SIG-M5 (cell line): ENCODE data around the gene MYBPC2.
"Not testable (repeated sequence)": the region's sequence is repeated elsewhere in the genome, so short reads cannot be mapped to it uniquely, and the experiment has no call there.

Experiments
- DNase-seq: peaks from one replicate; lab custom pipeline; 2025; lab: John Stamatoyannopoulos, UW

Gene MYBPC2

DNA sequence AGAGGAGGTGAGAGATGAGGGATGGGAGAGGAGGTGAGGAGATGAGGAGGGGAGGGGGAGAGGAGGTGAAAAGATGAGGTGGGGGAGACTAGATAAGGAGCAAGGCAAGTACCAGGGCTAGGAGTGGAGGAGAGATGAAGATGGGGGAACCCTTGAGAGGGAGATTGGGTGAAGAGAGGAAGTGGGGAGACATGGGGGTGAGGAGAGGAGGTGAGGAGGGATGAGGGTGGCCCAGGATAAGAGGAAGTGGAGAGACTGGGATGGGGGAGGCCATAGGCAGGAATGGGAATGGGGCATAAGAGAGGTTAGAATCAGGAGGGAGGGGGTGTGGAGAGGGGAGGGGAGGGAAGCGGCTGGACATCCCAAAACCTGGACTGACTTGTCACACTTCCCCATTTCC lies 26.9 kb downstream of the MYBPC2 start:
- no peak for DNase-seq

DNA sequence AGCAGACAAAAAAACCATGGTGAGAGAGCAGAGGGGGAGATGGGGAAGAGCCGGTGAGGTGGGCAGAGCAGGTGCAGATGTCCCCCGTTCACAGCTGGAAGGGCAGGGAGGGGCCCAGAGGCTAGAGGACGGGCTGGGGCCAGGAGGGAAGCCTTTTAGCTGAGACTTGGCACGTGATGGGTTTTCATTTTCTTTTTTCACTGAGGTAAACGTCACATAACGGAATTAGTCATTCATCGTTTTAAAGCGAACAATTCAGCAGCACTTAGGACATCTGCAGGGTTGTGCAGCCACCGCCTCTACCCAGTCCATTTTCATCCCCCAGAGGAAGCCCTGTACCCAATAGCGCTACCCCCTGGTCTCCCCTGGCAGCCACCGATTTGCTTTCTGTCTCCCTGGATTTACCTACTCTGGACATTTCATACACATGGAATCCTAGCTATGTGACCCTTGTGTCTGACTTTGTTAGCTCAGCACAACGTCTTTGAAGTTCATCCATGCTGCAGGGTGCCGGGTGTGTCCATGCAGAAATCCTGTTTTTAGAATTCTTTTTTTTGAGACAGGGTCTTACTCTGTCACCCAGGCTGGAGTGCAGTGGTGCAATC lies 27.6 kb downstream of the MYBPC2 start:
- no peak for DNase-seq

DNA sequence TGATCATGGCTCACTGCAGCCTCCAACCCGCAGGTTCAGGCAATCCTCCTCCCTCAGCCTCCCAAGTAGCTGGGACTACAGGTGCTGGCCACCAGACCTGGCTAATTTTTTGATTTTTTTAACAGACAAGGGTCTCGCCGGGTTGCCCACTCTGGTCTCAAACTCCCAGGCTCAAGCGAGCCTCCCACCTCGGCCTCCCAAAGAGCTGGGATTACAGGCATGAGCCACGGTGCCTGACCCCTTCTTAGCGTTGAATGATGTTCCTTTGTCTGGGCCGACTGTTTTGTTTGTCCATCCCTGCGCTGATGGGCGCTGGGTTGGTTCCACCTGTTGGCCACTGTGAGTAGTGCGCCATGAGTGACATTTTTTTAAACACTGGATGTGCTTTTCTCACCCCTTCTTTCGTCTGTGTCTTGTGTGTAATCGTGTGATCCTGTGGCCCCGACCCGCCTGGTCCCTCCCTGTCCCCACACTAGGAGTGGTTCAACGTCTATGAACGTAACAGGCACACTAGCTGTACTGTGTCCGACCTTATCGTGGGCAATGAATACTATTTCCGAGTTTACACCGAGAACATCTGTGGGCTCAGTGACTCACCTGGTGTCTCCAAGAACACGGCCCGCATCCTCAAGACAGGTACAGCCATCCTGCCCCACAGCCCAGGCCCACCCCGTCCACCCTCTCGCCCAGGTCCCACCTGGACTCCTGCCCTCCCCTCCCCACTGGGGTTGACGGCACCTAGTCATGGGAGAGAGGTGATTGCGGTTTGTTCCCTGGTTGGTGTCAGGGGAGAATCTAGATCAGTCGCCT lies 28.6 kb downstream of the MYBPC2 start:
- DNase-seq: no peak

DNA sequence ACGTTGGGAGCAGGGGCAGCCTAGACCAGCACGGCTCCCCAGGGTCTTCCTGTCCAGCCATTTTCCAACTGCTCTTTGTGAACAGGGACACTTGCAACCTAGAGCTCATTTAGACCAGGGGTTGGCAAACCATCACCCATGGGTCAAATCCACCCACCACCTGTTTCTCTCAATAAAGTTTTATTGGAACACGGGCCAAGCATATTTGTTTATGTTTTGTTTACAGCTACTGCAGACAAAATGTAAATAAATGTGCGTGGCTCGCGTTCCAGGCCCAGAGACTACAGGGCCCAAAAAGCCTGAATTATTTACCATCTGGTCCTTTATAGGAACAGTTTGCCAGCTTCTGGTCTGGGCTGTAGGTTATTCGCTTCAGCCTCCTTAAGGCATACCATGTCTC lies 30.3 kb downstream of the MYBPC2 start:
- DNase-seq: no peak

DNA sequence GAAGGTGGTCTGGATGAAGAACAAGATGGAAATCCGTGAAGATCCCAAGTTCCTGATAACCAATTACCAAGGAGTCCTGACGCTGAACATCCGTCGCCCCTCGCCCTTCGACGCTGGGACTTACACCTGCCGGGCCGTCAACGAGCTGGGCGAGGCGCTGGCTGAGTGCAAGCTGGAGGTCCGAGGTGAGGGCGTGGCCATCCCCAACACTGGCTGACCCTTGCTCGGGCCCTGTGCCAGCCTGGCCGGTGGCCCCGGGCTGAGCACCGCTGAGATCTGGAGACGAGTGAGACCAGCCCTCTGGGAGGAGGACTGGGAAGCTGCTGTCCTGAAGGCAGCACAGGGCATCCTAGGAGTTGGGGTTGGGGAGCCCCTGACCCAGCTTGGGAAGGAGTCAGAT lies 31.7 kb downstream of the MYBPC2 start:
- no peak for DNase-seq

DNA sequence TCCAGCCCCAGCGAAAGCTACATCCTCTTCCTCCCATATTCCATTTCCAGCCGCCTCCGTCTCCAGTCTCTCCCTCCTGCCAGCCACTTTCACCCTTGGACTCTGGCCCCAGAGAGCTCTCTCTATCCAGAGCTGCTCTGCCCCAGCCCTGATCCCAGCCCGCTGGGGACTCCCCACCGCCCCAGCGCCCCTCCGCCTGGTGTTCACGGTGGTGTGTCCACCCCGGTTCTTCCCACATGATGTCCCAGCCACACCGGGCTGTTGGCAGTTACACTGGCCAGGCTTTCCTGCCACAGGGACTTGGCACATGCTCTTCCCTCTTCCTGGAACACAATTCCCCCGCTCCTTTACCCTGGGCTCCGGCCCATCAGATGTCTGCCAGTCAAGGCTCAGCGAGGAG lies 32.3 kb downstream of the MYBPC2 start:
- no peak for DNase-seq

DNA sequence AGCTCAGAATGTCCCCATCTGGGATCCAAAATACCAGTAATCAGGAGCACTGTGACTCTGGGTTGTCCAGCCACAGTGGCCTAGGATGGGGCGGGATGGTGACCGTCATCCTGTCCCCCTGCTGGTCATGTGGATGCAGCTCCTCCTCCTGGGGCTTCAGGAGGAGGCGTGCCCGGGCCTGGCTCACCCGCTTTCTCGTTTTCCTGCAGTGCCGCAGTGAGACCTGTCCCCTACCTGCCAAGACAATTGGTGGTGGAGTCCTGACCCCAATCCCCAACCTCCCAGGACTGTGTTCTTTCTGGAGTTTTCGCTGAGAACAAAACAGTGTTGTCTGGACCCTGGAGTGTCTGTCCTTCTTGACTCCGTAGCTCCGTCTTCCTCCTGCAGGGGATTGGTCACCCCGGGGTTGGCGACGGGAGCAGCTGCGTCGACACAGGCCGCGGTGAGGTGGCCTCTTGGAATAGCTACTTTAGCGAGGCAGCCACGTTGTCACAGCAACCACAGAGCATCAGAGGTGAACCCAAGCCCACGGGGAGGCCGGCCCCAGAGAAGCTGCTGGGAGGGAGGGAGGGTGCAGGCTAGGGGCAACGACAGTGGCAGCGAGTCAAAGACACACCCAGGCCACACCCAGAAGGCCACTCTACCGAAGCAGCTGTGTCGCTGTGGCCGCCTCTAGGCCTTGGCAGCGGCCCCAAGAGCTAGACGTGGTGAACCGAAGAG lies 33.5 kb downstream of the MYBPC2 start:
- DNase-seq: no peak

DNA sequence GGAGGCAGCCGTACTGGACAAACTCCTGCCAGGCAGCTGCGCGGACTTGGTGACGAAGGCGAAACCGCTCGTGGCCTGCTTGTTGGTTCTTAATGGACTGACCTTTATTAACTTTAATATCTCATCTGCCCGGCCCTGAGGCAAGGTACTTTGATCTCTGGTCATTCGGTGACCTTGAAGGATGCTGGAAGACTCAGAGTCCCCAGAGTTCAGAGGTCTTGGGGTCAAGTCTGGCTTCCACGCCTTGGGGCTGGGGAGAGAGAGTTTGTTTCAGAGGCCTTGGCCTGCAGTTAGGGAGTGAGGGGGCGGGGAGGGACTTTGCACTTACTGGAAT lies 34.0 kb downstream of the MYBPC2 start:
- DNase-seq: no peak

DNA sequence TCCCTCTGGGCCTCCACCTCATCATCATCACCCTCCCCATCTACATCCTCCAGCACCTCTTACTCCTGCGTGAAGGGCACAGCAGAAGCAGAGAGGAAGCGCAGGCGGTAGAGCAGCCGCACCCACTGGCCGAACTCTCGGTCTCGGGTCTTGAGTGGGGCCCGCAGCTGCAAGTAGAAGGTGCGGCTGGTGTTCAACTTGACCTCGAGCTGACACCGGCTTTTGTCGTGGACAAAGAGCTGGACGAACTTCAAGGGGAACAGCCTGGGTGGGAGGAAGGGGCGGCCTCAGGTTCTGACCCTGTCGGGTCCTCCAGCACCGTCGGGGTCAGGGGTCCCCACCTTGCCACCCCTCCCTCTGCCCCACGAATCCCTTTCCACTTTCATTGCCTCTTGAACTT lies 34.9 kb downstream of the MYBPC2 start:
- no peak for DNase-seq

DNA sequence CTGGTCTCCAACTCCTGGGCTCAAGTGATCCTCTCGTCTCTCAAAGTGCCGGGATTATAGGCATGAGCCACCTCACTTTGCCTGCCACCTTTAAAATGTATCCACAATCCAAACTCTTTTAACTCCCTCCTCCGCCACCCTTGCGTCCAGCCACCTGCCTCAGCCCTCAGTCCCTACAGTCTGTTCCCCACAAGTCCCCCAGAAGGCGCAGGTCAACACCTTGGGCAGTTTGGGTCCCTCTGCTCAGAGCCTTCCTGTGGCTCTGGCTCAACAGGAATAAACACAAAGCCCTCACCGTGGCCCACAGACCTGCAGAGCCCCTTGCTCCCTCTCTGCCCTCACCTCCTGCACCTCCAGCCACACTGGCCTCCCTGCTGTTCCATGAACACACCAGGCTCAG lies 36.1 kb downstream of the MYBPC2 start:
- no peak for DNase-seq

DNA sequence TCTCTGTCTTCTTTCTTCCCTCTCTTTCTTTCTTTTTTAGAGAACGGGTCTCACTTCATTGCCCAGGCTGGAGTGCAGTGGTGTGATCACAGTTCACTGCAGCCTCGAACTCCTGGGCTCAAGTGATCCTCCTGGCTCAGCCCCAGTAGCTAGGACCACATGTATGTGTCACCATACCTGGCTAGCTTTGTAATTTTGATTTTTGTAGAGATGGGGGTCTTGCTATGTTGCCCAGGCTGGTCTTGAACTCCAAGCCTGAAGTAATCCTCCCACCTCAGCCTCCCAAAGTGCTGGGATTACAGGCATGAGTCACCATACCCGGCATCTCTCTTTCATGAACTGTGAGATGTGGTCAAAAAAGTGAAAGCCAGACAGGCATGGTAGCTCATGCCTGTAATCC lies 40.6 kb downstream of the MYBPC2 start:
- not testable (repeated sequence) for DNase-seq

DNA sequence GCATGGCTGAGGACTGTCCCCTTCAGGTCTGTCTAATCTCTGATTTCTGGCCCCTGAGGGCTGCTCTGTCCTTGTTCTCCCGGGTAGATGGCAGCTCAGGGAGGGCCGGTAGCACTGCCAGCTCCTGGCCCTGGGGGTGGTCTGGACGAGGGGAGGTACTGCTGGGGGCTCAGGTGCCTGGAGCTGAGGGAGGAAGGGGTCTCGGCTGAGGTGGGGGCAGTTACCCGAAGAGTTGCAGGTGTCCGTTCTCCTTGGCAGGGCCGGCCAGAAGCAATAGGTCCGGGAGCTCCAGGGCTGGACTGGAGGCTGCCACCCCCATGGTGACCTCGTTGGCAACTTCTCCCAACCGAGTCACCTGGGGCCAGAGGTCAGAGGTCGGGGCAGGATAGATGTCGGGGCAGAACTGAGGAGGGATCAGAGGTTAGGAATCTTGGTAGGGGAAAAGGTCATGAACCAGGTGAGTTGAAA lies 42.4 kb downstream of the MYBPC2 start:
- no peak for DNase-seq

DNA sequence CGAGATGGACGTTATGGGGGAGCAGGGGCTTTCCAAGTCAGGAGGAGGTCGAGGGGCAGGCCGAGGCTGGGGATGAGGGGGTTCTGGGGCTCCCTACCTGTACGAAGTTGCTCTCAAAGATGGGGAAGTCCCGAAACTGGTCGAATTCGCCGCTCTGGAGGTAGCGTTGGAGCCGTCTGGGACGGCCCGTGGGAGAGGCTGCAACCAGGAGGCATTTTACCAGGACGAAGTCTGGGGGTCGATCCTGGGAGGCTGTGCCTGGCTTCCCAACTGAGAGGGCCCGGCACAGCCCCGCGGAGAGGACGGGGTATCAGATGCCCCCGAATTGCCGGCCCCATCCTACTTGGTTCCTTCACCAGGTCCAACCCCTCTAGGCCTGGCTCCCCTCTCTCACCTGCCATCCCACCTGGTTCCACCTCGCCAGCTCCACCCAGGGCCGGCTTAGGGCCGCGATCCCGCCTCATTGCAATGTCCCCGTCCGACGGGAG lies 43.1 kb downstream of the MYBPC2 start:
- DNase-seq: no peak

DNA sequence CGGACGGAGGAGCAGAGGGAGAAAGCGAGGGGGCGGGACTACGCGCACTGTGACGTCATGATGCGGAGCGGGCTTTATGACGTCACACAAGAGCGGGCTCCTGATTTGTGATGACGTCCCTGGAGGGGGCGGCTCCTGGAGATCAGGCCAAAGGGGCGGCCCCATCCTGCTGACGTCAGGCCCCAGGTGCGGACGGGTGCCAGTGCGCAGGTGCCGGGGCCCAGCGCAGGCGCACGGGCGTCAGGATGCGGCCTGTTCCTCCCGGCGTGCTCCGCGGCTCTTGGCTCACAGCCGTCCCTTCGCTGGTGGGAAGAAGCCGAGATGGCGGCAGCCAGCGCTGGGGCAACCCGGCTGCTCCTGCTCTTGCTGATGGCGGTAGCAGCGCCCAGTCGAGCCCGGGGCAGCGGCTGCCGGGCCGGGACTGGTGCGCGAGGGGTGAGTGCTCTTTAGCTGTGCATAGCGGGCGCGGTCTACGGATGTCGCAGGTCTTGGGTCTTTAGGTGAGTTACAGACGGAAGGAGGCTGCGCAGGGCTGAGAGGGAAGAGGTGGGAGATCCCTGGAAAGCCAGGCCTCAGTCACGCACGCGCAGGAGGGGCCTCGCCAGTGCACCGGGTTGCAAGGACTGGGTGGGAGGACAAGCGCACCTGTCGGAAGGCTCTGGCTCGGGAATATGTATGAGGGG lies 43.7 kb downstream of the MYBPC2 start, which contains the start of the genes EMC10 and GARIN5A:
EMC10 (plus strand) TSS at position 284 of the 683 bp plus-strand sequence; CDS start at position 322, 38 bp downstream.
GARIN5A (minus strand) TSS at position 625 of the 683 bp plus-strand sequence; CDS start at position 165, 460 bp downstream.
- no peak for DNase-seq

DNA sequence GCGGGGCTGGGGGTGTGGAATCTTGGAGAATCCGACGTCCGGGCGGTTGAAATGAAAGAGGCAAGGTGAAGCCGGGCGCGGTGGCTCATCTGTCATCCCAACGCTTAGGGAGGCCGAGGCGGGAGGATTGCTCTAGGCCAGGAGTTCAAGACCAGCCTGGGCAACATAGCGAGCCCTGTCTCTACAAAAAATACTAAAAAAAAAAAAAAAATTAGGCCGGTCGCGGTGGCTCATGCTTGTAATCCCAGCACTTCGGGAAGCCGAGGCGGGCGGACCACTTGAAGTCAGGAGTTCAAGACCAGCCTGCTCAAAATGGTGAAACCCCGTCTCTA lies 44.2 kb downstream of the MYBPC2 start:
- no peak for DNase-seq

DNA sequence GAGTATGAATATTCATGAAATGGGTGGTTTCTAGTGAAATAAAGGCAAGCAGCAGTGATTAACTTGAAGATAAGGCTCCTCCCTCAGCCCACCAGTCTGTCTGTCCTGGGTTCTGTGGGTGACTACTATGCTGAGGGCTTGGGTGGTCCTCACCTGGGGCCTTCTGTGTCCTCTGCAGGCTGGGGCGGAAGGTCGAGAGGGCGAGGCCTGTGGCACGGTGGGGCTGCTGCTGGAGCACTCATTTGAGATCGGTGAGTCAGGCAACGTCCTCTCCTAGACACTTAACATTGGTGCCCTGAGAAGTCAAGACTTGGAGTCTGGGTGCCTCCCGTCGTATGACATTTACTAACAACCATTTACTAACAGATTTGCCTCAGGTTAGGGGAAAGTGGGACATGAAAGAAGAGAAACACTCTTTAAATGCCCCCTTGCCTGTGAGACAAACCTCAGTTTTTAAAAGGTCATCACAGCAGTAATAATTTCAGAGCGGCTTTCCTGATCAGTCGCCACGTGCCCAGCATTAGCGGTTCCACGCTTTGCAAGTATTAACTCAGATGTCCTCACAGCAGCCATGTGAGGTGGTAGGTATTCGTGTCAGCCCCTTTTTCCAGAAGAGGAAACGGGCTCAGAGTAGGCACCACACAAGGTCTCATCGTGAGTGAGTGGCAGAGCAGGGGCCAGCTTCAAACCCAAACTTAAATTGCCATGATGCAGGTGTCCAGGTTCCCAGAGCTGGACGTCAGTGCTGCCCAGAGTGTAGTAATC lies 45.2 kb downstream of the MYBPC2 start:
- DNase-seq: no peak

DNA sequence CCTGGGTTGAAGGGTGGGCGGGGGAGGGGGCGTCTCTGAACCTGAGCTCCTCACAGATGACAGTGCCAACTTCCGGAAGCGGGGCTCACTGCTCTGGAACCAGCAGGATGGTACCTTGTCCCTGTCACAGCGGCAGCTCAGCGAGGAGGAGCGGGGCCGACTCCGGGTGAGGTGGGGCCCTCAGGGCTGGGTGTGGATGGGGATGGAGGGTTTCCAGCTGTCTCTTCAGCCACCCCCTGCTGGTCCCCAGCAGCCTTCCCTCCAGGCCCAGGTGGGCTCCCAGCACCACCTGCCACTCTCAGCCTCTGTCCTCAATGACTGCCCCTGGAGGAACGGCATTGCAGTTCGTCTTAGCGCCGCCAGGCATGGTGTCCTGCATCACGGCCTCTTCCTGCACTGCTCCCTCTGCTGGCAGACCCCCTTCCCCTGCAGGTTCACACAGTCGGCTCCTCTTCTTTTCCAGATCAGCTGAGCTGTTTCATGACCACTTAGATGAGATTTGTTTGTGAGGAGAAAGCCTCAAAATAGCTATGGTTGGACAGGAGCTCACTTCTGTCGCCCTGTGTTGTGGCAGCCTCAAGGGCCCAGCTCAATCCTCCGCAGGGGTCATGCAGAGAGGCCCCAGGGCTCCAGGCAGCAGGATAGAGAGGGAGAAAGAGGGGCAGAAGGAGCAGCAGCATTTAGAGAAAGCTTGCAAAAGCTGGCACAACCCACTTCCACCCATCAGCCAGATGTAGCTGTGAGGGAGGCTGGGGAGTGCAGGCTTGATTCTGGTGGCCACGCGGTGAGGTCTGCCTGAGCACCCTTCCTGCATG lies 46.4 kb downstream of the MYBPC2 start:
- no peak for DNase-seq

DNA sequence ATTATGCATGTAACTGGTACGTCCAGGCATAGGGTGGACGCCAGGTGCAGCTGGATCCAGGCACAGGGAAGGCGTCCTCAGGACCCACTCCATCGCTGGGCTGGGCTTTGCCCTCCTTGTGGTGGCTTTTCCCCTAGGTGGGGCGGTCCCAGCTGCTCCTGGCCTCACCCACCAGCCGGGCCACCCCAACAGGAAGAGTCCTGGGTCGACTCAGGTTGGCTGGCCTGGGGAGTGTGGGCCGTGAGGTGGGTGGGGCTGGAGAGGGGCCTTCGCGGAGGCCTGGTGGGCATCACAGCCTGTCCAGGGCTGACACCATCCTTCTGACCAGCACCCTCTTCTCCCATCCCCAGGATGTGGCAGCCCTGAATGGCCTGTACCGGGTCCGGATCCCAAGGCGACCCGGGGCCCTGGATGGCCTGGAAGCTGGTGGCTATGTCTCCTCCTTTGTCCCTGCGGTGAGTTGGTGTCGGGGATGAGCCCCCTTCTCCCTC lies 47.1 kb downstream of the MYBPC2 start:
- DNase-seq: no peak

DNA sequence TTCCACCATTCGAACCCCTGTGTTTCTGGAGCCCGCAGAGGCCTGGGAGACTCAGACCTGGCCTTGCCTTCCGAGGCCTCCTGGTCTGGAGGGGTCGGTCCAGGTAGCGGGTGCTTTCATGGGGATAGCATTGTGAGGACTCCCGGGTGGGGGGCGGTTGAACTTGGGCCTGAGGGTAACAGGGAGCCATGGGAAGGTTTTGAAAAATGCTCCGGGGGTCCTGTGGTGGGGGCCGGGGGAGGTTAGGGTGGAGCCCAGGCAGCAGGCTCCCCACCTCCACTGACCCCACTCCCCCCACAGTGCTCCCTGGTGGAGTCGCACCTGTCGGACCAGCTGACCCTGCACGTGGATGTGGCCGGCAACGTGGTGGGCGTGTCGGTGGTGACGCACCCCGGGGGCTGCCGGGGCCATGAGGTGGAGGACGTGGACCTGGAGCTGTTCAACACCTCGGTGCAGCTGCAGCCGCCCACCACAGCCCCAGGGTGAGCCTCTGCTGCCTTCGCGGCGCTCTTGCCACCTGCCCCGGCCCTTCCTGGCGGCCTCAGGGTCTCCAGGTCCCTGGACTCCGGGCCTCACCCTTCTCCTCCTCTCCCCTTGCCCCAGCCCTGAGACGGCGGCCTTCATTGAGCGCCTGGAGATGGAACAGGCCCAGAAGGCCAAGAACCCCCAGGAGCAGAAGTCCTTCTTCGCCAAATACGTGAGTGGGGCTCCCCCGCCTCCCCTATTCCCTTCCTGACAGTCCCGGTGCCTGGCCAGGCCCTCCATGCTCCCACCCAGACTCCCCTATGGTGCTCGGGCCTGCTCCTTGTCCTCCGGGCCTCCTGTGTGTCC lies 47.8 kb downstream of the MYBPC2 start:
- no peak for DNase-seq
